ENCODE measurements around the gene TMEM60.
"Not testable (repeated sequence)": the region's sequence is repeated elsewhere in the genome, so short reads cannot be mapped to it uniquely, and the experiment has no call there.

Gene TMEM60

DNA sequence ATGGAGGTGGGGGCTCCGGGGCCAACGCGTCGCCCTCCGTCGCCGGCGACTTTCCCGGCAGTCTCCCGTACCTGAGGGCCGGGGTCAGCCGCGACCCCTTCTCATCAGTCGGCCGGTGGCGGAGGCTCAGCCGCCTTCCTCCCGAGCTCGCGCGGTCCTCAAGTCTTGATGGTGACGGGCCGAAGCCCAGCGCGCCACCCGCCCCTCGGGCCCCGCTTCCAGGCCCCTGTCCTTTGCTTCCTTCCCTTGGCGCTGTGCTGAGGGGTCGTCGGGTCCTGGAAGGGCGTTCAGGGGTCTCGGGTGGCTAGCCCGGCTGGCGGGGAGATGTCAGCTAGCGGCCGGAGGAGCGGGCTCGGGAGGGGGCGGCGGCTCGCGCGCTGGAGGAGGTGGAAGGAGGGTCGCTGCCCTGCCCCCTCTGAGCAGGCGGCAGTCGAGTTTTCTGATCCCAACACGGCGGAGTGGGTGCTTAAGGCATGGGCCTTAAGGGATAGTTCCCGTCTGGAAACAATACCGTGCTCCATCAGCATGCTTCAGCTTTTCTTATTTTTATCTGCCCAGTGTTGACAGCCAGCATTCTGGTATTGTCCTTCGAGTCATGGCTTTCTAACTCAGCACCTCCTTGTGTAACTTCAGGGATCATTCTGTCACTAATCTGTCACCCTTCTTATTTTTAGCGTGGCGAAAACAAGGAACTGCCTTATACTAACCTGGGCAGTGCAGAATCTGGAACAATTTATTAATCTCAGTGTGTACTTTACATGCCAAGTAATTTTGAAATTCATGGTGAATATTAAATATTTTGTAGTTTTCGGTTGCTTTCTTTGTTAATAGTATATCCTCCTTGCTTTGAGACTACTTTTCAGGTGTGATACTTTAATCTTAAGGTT is 1.1 kb upstream of the TMEM60 start:
- Mint-ChIP-seq H3K27me3 (no peaks in the 10 kb centered on the region), H3K4me3 (peak overlapping the region; percentile 89), H3K36me3 (ENCODE audit: low read depth) (peaks cover 15% of the 10 kb centered on the region), H3K9me3 (no peaks in the 10 kb centered on the region), H3K27ac (peak overlapping the region; percentile 92), H3K4me1 (ENCODE audit: low read depth) (peaks cover 77% of the 10 kb centered on the region)

DNA sequence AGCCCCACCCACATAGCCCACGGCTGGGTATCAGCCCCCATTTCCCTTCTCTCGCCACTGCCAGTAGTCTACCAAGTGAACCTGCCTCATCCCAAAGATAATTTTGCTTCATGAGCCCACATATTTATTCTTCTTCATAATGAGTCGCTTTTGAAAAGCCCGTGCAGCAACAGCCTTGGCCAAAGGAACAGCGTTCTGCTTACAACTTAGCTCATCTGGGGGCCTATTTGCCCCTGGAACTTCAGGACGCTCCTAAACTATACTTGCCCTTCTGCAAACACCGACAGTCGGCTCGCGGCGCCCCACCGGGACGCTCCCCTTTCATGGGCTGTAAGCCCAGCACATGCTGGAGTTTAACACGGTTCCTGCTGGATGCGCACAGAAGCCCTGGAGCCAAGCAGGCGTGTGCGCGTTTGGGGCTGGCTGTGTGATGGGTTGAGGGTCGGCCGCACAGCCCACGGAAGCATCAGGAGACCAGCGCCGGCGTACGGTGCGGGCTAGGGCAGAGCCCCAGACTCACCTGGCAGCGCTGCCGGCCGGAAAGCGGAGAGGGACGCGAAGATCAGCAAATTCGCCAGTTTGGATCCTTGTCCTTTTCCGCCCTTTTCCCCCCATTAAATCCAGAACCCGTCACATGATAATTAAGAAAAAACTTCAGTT is 370 bp downstream of the TMEM60 start:
- Mint-ChIP-seq H3K4me1 (ENCODE audit: low read depth) (peaks cover 69% of the 10 kb centered on the region), H3K4me3 (peak overlapping the region; percentile 89), H3K27ac (peak overlapping the region; percentile 92), H3K9me3 (no peaks in the 10 kb centered on the region), H3K27me3 (no peaks in the 10 kb centered on the region), H3K36me3 (ENCODE audit: low read depth) (peaks cover 21% of the 10 kb centered on the region)

DNA sequence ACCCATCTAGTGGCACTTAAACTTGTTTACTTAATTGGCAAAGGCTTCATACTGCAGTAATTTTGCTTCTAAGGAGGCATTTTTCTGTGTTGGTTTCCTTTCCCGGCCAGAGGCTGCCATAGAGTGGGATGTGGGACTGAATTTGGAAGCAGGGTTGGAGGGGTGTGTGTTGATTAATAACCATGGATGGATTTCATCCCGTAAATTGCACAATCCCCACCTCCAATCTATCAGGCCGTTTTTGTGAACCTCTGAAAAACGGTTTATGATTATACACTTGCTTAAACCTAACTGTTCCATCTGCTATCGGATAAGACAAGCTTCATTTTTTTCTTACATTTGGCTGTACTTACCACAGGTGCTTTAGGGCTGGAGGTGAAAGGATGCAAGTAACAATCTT is 1.3 kb downstream of the TMEM60 start:
- Mint-ChIP-seq H3K27me3 (no peaks in the 10 kb centered on the region), H3K36me3 (ENCODE audit: low read depth) (peaks cover 19% of the 10 kb centered on the region), H3K27ac (no peak overlapping the region), H3K9me3 (no peaks in the 10 kb centered on the region), H3K4me3 (peak overlapping the region; percentile 89), H3K4me1 (ENCODE audit: low read depth) (peaks cover 60% of the 10 kb centered on the region)

DNA sequence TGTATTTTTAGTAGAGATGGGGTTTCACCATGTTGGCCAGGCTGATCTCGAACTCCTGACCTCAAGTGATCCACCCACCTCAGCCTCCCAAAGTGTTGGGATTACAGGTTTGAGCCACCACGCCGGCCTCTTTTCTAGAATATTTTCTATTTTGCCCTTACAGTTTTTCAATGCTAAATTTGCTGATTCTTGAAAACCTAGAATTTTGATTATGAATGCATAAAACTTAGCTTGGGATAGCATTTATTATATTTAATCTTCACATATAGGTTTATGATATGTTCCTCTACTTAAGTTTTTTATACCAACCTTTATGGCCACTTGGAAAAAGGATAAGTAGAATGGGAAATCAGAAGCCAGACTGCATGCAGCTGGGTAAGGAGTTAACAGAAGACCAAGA is 2.1 kb downstream of the TMEM60 start:
- Mint-ChIP-seq H3K4me1 (ENCODE audit: low read depth) (peaks cover 54% of the 10 kb centered on the region), H3K27me3 (no peaks in the 10 kb centered on the region), H3K36me3 (ENCODE audit: low read depth) (peaks cover 19% of the 10 kb centered on the region), H3K27ac (peak overlapping the region; percentile 0), H3K4me3 (peak overlapping the region; percentile 89), H3K9me3 (no peaks in the 10 kb centered on the region)

DNA sequence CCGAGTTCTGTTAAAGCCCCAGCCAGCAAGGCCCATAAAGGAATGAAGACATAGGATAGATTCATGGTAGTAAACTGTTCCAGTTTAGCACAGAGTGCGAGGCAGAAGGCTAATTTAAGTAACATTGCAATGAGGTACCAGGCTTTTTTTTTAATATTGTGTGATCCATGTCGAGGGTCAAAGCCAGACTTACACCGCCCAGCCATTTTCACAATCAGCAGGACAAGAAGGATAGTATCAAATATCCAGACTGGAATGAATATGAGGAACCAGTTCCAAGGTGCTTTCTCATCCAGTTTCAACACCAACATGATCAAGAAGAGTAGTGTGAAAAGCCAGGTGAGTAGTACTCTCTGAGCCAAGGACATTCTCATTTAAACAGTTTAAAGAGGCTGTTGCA is 4.2 kb downstream of the TMEM60 start:
- Mint-ChIP-seq H3K27me3 (no peaks in the 10 kb centered on the region), H3K9me3 (no peaks in the 10 kb centered on the region), H3K27ac (no peak overlapping the region), H3K36me3 (ENCODE audit: low read depth) (peaks cover 15% of the 10 kb centered on the region), H3K4me1 (ENCODE audit: low read depth) (peaks cover 37% of the 10 kb centered on the region), H3K4me3 (no peak overlapping the region)

DNA sequence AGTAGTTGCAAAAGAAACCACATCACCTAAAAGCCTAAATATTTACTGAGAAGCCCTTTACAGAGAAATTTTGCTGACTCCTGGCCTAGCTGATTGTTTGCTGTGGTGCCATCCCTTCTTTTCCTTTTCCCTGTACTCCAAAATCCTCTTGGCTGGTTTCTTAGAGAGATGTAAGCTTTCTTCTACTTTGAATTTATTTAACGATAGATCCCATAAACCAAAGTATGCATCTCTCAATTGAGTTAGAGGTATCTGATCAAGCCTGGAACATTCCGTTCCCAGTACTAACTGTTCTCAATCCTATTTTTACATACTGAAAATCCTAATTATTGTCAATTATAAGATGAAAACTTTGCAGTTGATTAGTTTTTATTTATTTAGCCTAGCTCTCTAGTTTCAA is 6.3 kb downstream of the TMEM60 start:
- no peaks in the 10 kb centered on the region for H3K9me3 Mint-ChIP-seq
- peaks cover 15% of the 10 kb centered on the region for H3K36me3 Mint-ChIP-seq (ENCODE audit: low read depth)
- no peak overlapping the region for H3K4me3 Mint-ChIP-seq
- H3K4me1 Mint-ChIP-seq (ENCODE audit: low read depth), result peaks cover 25% of the 10 kb centered on the region
- H3K27me3 Mint-ChIP-seq, result no peaks in the 10 kb centered on the region
- H3K27ac Mint-ChIP-seq, result no peak overlapping the region

DNA sequence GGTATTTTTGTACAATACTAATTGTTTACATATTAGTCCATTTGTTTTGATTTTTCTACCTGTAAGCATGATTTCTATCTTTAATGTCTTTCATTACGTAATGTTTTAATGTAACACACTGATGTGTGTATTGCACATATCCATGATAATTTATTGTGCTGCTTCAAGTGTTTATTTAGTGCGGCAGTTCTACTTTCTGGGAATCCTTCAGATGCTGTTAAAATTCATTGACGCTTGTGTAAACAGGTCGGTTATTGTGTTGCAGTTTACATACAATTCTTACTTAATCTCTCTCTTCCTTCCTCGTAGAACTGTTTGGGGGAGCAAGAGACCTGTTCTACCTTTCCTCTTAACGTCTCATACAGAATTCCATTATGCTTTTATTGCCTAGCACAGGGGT is 6.9 kb downstream of the TMEM60 start:
- Mint-ChIP-seq H3K4me1 (ENCODE audit: low read depth) (peaks cover 19% of the 10 kb centered on the region), H3K36me3 (ENCODE audit: low read depth) (peaks cover 15% of the 10 kb centered on the region), H3K4me3 (no peak overlapping the region), H3K9me3 (no peaks in the 10 kb centered on the region), H3K27ac (no peak overlapping the region), H3K27me3 (no peaks in the 10 kb centered on the region)

DNA sequence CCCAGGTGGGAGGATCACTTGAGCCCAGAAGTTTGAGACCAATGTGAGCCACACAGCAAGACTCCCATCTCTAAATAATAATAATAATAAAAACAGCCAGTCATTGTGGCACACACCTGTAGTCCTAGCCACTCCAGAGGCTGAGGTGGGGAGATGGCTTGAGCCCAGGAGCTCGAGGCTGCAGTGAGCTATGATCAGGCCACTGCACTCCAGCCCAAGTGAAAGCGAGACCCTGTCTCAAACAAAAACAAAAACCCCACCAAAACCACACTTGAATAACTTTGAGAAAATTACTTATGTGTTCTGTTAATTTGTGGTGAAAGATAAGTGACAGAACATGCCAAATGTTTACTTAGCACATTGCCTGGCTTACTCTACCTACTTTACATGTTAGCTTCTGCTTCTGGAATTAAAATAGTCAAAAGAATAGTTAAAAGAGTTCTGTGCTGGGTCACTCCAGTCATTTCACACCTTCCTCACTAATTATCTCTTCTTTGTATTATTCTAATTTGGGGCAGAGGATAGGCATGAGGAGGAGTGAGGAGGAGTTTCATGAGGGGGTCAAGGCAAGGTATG is 9.8 kb downstream of the TMEM60 start:
- H3K27ac Mint-ChIP-seq, result no peak overlapping the region
- H3K9me3 Mint-ChIP-seq, result no peaks in the 10 kb centered on the region
- H3K4me1 Mint-ChIP-seq (ENCODE audit: low read depth), result no peaks in the 10 kb centered on the region
- no peak overlapping the region for H3K4me3 Mint-ChIP-seq
- peaks cover 22% of the 10 kb centered on the region for H3K36me3 Mint-ChIP-seq (ENCODE audit: low read depth)
- no peaks in the 10 kb centered on the region for H3K27me3 Mint-ChIP-seq

DNA sequence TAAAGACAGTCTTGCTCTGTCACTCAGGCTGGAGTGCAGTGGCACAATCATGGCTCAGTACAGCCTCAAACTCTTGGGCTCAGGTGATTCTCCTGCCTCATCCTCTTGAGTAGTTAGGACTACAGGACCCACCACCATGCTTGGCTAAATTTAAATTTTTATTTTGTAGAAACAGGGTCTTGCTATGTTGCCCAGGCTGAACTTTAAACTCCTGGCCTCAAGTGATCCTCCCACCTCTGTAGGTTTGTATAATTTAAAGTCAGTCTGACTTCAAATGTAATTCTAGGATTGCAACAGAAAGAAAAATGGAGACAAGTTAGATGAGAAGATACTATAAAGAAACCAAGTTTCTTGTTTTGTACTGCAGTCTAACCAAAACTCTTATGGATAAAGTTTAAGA is 11.5 kb downstream of the TMEM60 start:
- Mint-ChIP-seq H3K4me3 (no peak overlapping the region), H3K27me3 (no peaks in the 10 kb centered on the region)

DNA sequence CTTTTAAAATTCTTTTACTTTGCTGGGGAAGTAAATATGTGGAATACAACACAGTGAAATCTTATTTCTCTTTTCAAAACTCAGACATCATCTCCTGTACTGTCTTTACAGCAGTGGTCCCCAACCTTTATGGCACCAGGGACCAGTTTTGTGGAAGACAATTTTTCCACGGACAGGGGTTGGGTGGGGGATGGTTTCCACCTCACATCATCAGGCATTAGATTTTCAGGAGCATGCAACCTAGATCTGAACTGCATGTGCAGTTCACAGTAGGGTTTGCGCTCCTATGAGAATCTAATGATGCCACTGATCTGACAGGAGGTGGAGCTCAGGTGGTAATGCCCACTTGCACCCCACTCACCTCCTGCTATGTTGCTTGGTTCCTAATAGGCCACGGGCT is 12.2 kb downstream of the TMEM60 start:
- H3K4me1 Mint-ChIP-seq (ENCODE audit: low read depth), result no peaks in the 10 kb centered on the region
- no peak overlapping the region for H3K4me3 Mint-ChIP-seq
- no peaks in the 10 kb centered on the region for H3K27me3 Mint-ChIP-seq
- no peak overlapping the region for H3K27ac Mint-ChIP-seq
- H3K9me3 Mint-ChIP-seq, result no peaks in the 10 kb centered on the region
- peaks cover 36% of the 10 kb centered on the region for H3K36me3 Mint-ChIP-seq (ENCODE audit: low read depth)

More for the DNA sequence above, 11.5 kb downstream of the TMEM60 start:
- Mint-ChIP-seq H3K27ac (no peak overlapping the region), H3K9me3 (no peaks in the 10 kb centered on the region), H3K36me3 (ENCODE audit: low read depth) (peaks cover 33% of the 10 kb centered on the region), H3K4me1 (ENCODE audit: low read depth) (no peaks in the 10 kb centered on the region)

DNA sequence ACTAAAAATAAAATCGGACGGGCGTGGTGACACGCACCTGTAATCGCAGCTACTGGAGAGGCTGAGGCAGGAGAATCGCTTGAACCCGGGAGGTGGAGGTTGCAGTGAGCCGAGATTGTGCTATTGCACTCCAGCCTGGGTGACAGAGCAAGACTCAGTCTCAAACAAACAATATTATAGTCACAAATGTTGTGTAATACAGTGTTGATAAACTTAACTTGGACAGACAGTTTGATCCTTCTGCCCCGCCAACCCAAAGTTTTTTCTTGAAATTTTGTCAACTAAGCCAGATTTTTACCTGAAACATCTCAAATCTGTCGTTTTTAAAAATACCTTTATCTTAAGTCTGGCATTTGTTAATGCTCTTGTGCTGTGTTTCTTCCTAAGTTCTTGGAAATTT is 13.8 kb downstream of the TMEM60 start:
- peaks cover 43% of the 10 kb centered on the region for H3K36me3 Mint-ChIP-seq (ENCODE audit: low read depth)
- H3K27ac Mint-ChIP-seq; H3K27me3 Mint-ChIP-seq; H3K4me1 Mint-ChIP-seq (ENCODE audit: low read depth); H3K9me3 Mint-ChIP-seq; H3K4me3 Mint-ChIP-seq: not testable (repeated sequence)

DNA sequence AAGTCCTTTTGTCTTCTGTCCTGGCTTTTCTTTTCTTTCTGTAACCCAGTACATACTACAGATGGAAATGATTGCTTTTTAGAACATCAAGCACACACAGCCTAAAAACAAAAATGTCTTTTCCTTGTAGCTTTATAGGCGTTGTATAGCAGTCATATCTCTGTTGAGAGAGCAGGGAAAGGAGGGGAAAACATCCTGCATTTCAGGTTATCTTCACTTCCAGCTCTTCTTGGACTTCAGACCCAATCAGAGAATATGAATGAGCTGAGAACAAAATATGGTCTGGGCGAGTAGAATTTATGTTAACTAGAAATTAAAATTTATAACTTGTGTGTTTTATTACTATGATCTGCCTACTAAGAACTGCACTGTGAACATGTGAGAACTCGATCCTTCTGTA is 14.7 kb downstream of the TMEM60 start:
- Mint-ChIP-seq H3K4me1 (ENCODE audit: low read depth) (no peaks in the 10 kb centered on the region), H3K27me3 (no peaks in the 10 kb centered on the region), H3K36me3 (ENCODE audit: low read depth) (peaks cover 47% of the 10 kb centered on the region), H3K4me3 (no peak overlapping the region), H3K9me3 (no peaks in the 10 kb centered on the region), H3K27ac (no peak overlapping the region)

DNA sequence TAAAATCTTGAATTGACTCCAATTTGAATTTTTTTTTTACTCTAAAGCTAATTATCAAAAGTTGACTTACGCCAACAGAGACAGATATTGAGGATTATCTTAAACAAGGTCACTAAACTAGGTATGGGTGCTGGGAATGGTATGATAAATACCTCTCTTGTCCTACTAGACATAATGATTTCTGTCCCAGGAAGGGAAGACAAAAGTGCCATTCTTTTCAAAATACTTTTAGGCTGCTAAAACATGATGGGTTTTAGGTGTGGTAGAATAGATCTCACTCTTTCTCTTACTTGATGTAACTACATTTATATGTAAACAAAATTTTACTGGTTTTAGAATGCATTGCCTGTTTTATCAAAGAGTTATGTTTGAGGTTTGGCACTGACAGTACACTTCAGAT is 15.1 kb downstream of the TMEM60 start:
- Mint-ChIP-seq H3K4me3 (no peak overlapping the region), H3K9me3 (no peaks in the 10 kb centered on the region), H3K27me3 (no peaks in the 10 kb centered on the region), H3K36me3 (ENCODE audit: low read depth) (peaks cover 51% of the 10 kb centered on the region), H3K27ac (no peak overlapping the region), H3K4me1 (ENCODE audit: low read depth) (no peaks in the 10 kb centered on the region)

DNA sequence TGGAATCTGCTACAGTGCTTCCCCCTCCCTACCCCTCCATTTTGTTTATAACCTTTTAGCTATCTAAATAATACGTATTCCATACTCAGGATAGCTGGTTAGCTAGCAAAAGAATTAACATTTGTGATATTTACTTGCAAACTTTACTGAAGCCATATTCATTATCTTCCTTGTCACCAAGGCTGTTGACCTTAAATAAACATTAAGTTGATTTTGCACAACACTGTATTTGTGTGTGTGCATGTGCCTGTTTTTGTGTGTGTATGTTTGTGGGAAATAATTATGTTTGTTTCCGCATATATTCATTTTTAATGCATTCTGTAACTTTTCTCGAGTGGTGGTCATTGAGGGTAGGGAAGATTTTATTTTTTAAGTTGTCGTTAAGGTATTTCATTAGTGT is 15.9 kb downstream of the TMEM60 start:
- H3K36me3 Mint-ChIP-seq (ENCODE audit: low read depth), result peaks cover 54% of the 10 kb centered on the region
- no peaks in the 10 kb centered on the region for H3K27me3 Mint-ChIP-seq
- no peak overlapping the region for H3K4me3 Mint-ChIP-seq
- no peaks in the 10 kb centered on the region for H3K9me3 Mint-ChIP-seq
- no peaks in the 10 kb centered on the region for H3K4me1 Mint-ChIP-seq (ENCODE audit: low read depth)
- H3K27ac Mint-ChIP-seq, result no peak overlapping the region

DNA sequence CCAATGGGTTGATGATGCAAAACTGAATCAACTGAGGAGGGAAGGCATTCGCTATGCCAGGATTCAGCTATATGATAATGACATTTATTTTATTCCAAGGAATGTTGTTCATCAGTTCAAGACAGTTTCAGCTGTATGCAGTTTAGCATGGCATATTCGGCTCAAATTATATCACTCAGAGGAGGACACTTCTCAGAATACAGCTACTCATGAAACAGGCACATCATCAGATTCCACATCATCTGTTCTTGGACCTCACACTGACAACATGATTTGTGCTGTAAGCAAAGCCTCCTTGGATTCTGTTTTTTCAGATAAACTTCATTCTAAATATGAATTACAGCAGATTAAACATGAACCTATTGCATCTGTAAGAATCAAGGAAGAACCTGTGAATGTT is 19.7 kb downstream of the TMEM60 start:
- Mint-ChIP-seq H3K4me3 (no peak overlapping the region), H3K27me3 (no peaks in the 10 kb centered on the region), H3K36me3 (ENCODE audit: low read depth) (peaks cover 58% of the 10 kb centered on the region), H3K9me3 (no peaks in the 10 kb centered on the region), H3K4me1 (ENCODE audit: low read depth) (no peaks in the 10 kb centered on the region), H3K27ac (no peak overlapping the region)
